Stimulated activated naive CD8-positive, alpha-beta T cell treated with anti-CD3 and anti-CD28 coated beads, Interleukin-15, amount 100 ng/mL, for 72 hours (primary cell): ENCODE results near the gene OR6C65.
"Not testable (repeated sequence)": the region's sequence is repeated elsewhere in the genome, so short reads cannot be mapped to it uniquely, and the experiment has no call there.

ENCODE experiments used
- ATAC-seq: fragments of 150-1000 bp; cut with Tn5 transposase; 2 replicates; pipeline ENCODE4 v1.10.0; 2021; ENCODE audit warnings: mild to moderate bottlenecking, moderate library complexity
- DNase-seq, 2 donors: peaks; one replicate each; pipeline ENCODE4 v3.0.0; 2021 to 2022
- H3K27ac Mint-ChIP-seq, 2 donors: one replicate each; pipeline ENCODE4 v1.8.0; 2022; ENCODE audit warnings: mild to moderate bottlenecking in 2 of 2, mixed read lengths in 2 of 2, moderate library complexity in 2 of 2
- H3K27me3 Mint-ChIP-seq: one replicate; pipeline ENCODE4 v1.8.0; 2022; ENCODE audit warnings: mixed read lengths
- H3K4me1 Mint-ChIP-seq: one replicate; pipeline ENCODE4 v1.8.0; 2022; ENCODE audit warnings: mild to moderate bottlenecking, mixed read lengths
- H3K4me3 Mint-ChIP-seq, 2 donors: one replicate each; pipeline ENCODE4 v1.8.0; 2022; ENCODE audit warnings: mild to moderate bottlenecking in 2 of 2, mixed read lengths in 2 of 2, moderate library complexity in 1 of 2
- H3K9me3 Mint-ChIP-seq, 2 donors: one replicate each; pipeline ENCODE4 v1.8.0; 2022; ENCODE audit warnings: mixed read lengths in 2 of 2

The OR6C65 gene

GRCh38 chr12:55400229-55400628 lies at the start of gene OR6C65:
OR6C65 (plus strand) TSS chr12:55400529; CDS start chr12:55400529, 0 bp downstream.
- Mint-ChIP-seq H3K4me3 (no peak within 1 kb of the TSS), H3K27me3 (peaks cover 28% of the 10 kb centered on the region), H3K9me3 (no peaks in the 10 kb centered on the region), H3K4me1 (no peaks in the 10 kb centered on the region), H3K27ac (no peak within 1 kb of the TSS)
- DNase-seq (no peak), ATAC-seq (no peak)

GRCh38 chr12:55355338-55355737 lies 45.0 kb upstream of the OR6C65 start:
- H3K4me1 Mint-ChIP-seq, ATAC-seq, DNase-seq, H3K27ac Mint-ChIP-seq, H3K4me3 Mint-ChIP-seq: not testable (repeated sequence)
- Mint-ChIP-seq H3K9me3 (peaks cover 4 to 11% of the 10 kb centered on the region in 2 donors), H3K27me3 (peaks cover 27% of the 10 kb centered on the region)

- H3K27me3 Mint-ChIP-seq = peaks cover 36% of the 10 kb centered on the region
- DNase-seq = no peak
- no peaks in the 10 kb centered on the region for H3K4me1 Mint-ChIP-seq
- no peak within 1 kb of the TSS for H3K27ac Mint-ChIP-seq
- no peaks in the 10 kb centered on the region for H3K9me3 Mint-ChIP-seq
- no peak for ATAC-seq
- H3K4me3 Mint-ChIP-seq = no peak within 1 kb of the TSS
These were observed 37.7 kb upstream of the OR6C65 start, which contains the start of gene OR6C75 for GRCh38 chr12:55362675-55363074. OR6C75 (plus strand) TSS chr12:55362975; CDS start chr12:55365111, 2,136 bp downstream.

DNA sequence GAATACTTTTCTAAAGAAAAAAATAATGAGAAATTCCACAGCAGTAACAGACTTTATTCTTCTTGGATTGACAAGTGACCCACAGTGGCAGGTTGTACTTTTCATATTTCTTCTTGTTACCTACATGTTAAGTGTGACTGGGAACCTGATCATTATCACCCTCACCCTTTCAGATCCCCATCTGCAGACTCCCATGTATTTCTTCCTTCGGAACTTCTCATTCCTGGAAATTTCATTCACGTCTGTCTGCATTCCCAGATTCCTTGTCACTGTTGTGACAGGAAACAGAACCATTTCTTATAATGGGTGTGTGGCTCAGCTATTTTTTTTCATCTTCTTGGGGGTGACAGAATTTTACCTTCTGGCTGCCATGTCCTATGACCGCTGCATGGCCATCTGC lies 35.2 kb upstream of the OR6C65 start:
- no peaks in the 10 kb centered on the region for H3K9me3 Mint-ChIP-seq
- H3K27me3 Mint-ChIP-seq = peaks cover 22% of the 10 kb centered on the region
- H3K4me1 Mint-ChIP-seq = no peaks in the 10 kb centered on the region
- ATAC-seq (no peak), DNase-seq (no peak)
- H3K4me3 Mint-ChIP-seq = no peak overlapping the region
- no peak overlapping the region for H3K27ac Mint-ChIP-seq

GRCh38 chr12:55372521-55372920 lies 27.8 kb upstream of the OR6C65 start:
- H3K27me3 Mint-ChIP-seq = peaks cover 3% of the 10 kb centered on the region

DNA sequence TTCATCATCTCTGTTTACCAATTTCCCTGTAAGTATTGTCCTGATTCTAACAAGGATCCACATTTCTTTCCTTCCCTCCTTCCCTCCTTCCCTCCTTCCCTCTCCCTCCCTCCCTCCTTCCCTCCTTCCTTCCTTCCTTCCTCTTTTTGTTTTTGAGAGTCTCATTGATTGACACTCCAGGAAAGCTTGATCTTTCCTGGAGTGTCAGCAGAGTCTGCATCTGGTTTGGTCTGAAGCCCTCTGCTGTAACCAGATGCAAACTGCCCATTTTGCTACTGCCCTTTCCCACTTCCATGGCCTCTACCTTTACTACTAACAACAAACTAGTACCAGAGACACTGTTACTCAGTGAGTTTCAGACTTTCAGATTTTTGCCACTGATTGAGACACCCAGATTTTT lies 14.4 kb upstream of the OR6C65 start:
- Mint-ChIP-seq H3K27ac (no peak overlapping the region), H3K9me3 (no peaks in the 10 kb centered on the region), H3K4me3 (no peak overlapping the region), H3K4me1 (no peaks in the 10 kb centered on the region), H3K27me3 (peaks cover 7% of the 10 kb centered on the region)
- ATAC-seq (no peak), DNase-seq (no peak)

More at GRCh38 chr12:55372521-55372920, 27.8 kb upstream of the OR6C65 start:
- DNase-seq (no peak), ATAC-seq (no peak)
- Mint-ChIP-seq H3K9me3 (no peaks in the 10 kb centered on the region), H3K27ac (no peak overlapping the region), H3K4me1 (no peaks in the 10 kb centered on the region), H3K4me3 (no peak overlapping the region)

GRCh38 chr12:55392032-55392795 lies 8.1 kb upstream of the OR6C65 start:
- Mint-ChIP-seq H3K9me3 (no peaks in the 10 kb centered on the region), H3K4me3 (no peak overlapping the region), H3K27ac (no peak overlapping the region), H3K27me3 (peaks cover 13% of the 10 kb centered on the region), H3K4me1 (no peaks in the 10 kb centered on the region)
- ATAC-seq = no peak
- no peak for DNase-seq

- DNase-seq (no peak), ATAC-seq (no peak)
- H3K4me1 Mint-ChIP-seq = no peaks in the 10 kb centered on the region
- no peak overlapping the region for H3K4me3 Mint-ChIP-seq
- peaks cover 34% of the 10 kb centered on the region for H3K27me3 Mint-ChIP-seq
- no peak overlapping the region for H3K27ac Mint-ChIP-seq
- H3K9me3 Mint-ChIP-seq = no peaks in the 10 kb centered on the region
These were observed 4.0 kb upstream of the OR6C65 start for GRCh38 chr12:55396326-55396725.

DNA sequence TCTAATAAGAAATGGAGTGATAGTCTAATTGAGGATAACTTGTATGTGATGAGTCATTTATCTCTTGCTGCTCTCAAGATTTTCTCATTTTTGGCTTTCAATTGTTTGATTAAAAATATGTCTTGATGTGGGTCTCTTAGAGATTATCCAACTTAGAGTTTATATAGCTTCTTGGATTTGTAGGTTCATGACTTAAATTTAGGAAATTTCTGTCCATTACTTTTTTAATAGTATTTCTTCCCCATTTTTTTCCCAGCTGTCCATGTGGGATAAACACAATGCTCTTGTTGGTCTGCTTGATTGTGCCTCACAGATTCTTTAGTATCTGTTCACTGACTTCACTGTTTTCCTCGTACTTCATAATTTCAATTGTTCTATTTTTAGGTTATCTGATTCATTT lies 7.5 kb downstream of the OR6C65 start:
- Mint-ChIP-seq H3K27ac (no peak overlapping the region), H3K4me1 (no peaks in the 10 kb centered on the region), H3K9me3 (no peaks in the 10 kb centered on the region), H3K4me3 (no peak overlapping the region), H3K27me3 (no peaks in the 10 kb centered on the region)
- no peak for DNase-seq
- ATAC-seq = no peak

- not testable (repeated sequence) for H3K9me3 Mint-ChIP-seq, ATAC-seq, H3K27ac Mint-ChIP-seq, H3K4me1 Mint-ChIP-seq, H3K4me3 Mint-ChIP-seq, DNase-seq, H3K27me3 Mint-ChIP-seq
These were observed 8.8 kb downstream of the OR6C65 start for GRCh38 chr12:55409133-55409532.

DNA sequence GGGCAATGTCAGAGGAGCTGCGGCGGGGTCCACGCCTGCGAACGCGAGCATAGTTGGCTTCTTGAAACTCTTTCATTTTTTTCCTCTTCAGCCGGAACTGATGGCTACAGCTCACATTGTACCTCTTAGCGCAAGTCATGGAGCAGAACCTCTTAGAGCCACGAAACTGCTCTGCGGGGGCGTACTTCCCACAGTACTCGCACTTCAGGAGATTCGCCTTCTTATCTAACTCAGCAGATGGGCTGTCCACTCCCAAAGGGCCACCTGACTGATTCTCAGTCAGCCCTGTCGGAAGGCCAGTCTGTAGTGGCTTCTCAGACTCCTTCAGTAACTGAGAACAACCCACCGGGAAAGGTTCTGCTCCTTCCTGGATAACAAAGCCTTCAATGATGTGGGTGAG lies 11.8 kb downstream of the OR6C65 start:
- DNase-seq, H3K4me3 Mint-ChIP-seq, H3K4me1 Mint-ChIP-seq, H3K9me3 Mint-ChIP-seq, ATAC-seq, H3K27ac Mint-ChIP-seq: not testable (repeated sequence)
- peaks cover 37% of the 10 kb centered on the region for H3K27me3 Mint-ChIP-seq

DNA sequence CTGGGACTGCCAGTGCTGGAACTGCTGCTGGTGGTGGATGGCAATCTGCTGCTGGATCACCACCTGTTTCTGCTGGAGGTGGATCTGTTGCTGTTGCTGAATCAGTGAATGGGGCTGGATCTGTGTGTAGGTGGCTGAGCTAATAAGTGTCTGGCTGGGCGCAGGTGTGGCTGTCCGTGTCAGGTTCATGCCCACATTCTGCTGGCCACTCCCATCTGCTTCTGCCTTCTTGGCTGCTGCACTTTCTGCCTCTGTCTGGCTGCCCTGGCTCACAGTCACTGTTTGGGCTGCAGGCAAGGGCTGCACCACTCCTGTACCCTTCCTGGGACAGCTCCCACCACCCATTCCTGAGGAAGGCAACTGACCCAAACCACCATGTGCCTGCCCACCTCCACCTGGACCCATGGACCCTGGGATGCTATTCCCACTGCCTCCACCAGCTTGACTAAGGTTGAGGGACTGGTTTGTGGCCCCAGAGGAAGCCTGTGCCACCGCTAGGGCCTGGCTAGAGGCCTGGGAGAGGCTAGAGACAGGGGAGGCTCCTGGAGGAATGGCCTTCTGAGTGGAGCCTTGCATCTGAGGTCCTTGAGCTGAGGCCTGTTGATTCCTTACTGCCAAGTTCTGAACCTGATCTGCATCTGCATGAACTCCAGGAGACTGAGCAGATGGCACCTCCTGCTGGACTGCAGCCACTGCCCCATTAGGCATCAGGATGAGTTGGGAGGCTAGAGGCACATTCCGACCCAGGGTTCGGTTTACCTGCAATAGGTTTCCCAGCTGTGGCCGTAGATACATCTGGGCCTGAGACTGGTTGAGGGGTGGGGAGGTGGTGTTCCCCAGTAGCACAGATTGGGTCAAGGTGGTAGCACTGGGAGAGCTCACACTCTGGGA lies 13.4 kb downstream of the OR6C65 start:
- H3K27ac Mint-ChIP-seq, H3K9me3 Mint-ChIP-seq, ATAC-seq, DNase-seq, H3K4me1 Mint-ChIP-seq: not testable (repeated sequence)
- H3K27me3 Mint-ChIP-seq = peaks cover 53% of the 10 kb centered on the region
- peak overlapping the region in 1 of 2 donors; percentile 35 for H3K4me3 Mint-ChIP-seq

GRCh38 chr12:55414396-55414823 lies 14.1 kb downstream of the OR6C65 start:
- H3K27me3 Mint-ChIP-seq = peaks cover 60% of the 10 kb centered on the region
- H3K9me3 Mint-ChIP-seq, H3K4me1 Mint-ChIP-seq, H3K27ac Mint-ChIP-seq, ATAC-seq, DNase-seq: not testable (repeated sequence)
- peak overlapping the region in 1 of 2 donors; percentile 35 for H3K4me3 Mint-ChIP-seq

DNA sequence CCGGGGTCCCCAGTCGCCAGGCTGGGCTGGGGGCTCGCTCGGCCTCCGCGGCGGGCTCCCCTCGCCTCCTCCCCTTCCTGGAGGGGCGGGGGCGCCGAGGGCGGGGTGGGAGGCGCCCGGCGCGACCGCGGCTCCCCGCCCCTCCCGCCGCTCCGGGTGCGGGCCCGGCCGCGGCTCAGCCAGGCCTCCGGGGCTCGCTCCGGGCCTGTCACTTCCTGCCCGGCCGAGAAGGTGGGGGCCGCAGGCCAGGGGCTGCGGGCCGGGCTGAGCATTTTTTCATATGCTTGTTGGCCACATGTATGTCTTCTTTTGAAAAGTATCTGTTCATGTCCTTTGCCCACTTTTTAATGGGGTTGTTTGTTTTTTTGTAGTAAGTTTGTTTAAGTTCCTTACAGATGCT lies 14.6 kb downstream of the OR6C65 start:
- not testable (repeated sequence) for DNase-seq, H3K4me1 Mint-ChIP-seq, H3K9me3 Mint-ChIP-seq, H3K27ac Mint-ChIP-seq
- Mint-ChIP-seq H3K27me3 (peaks cover 63% of the 10 kb centered on the region), H3K4me3 (peak overlapping the region in 1 of 2 donors; percentile 29)
- ATAC-seq = peak; percentile 83

DNA sequence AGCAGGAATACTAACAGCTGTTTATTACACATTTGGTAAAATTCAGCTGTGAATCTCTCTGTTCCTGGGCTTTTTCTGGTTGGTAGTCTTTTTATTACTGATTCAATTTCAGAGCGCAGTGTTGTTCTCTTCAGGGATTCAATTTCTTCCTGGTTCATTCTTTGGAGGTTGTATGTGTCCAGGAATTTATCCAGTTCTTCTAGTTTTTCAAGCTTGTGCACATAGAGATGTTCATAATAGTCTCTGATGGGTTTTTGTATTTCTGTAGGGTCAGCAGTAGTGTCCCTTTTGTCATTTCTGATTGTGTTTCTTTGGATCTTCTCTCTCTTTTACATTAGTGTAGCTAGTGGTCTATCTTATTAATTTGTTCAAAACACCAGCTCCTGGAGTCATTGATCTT lies 16.6 kb downstream of the OR6C65 start:
- ATAC-seq = no peak
- H3K4me1 Mint-ChIP-seq = peaks cover 5% of the 10 kb centered on the region

More for the DNA sequence above, 16.6 kb downstream of the OR6C65 start:
- H3K9me3 Mint-ChIP-seq = no peaks in the 10 kb centered on the region
- H3K4me3 Mint-ChIP-seq = no peak overlapping the region
- peaks cover 63% of the 10 kb centered on the region for H3K27me3 Mint-ChIP-seq
- DNase-seq = no peak
- no peak overlapping the region for H3K27ac Mint-ChIP-seq
